Measurements from ENCODE around the gene SELP. TPM values are rescaled to one million over a fixed set of nuclear protein-coding genes. Genes with fewer than 3 reads are reported as not detected.

Gene SELP
- total RNA-seq, 1 donor from 2014 or later: 61.5 TPM

- no peak for TF ChIP-seq CTCF (IDR thresholded peaks at IDR 0.05)
- Histone ChIP-seq H3K36me3 (no peaks in the 10 kb centered on the region), H3K27ac (no peak overlapping the region), H3K4me3 (no peak overlapping the region), H3K27me3 (no peaks in the 10 kb centered on the region), H3K4me1 (no peaks in the 10 kb centered on the region), H3K9me3 (no peaks in the 10 kb centered on the region)
- no peak for DNase-seq
- ATAC-seq: no peak
- intact Hi-C loops (cut with DNase I): no loop called here
These were observed 23.9 kb upstream of the SELP start for GRCh38 chr1:169653873-169654272.

- H3K27ac ChIP-seq: no peak overlapping the region
- intact Hi-C loops (cut with DNase I): no loop called here
- H3K4me3 ChIP-seq: no peak overlapping the region
- no peaks in the 10 kb centered on the region for H3K27me3 ChIP-seq
- DNase-seq: no peak
- no peak for TF ChIP-seq CTCF (IDR thresholded peaks at IDR 0.05)
- H3K36me3 ChIP-seq: no peaks in the 10 kb centered on the region
- no peaks in the 10 kb centered on the region for H3K4me1 ChIP-seq
- H3K9me3 ChIP-seq: no peaks in the 10 kb centered on the region
- ATAC-seq: no peak
These were observed 21.1 kb upstream of the SELP start for GRCh38 chr1:169651035-169651434.

GRCh38 chr1:169650551-169650950 is 20.6 kb upstream of the SELP start:
- H3K4me1 ChIP-seq: no peaks in the 10 kb centered on the region
- no peaks in the 10 kb centered on the region for H3K36me3 ChIP-seq
- no peak overlapping the region for H3K4me3 ChIP-seq
- no peak overlapping the region for H3K27ac ChIP-seq
- no peaks in the 10 kb centered on the region for H3K27me3 ChIP-seq
- no peak for ATAC-seq
- intact Hi-C loops (cut with DNase I): no loop called here
- DNase-seq: no peak
- no peak for TF ChIP-seq CTCF (IDR thresholded peaks at IDR 0.05)
- H3K9me3 ChIP-seq: no peaks in the 10 kb centered on the region

- DNase-seq (no peak), ATAC-seq (no peak)
- H3K36me3 ChIP-seq: no peaks in the 10 kb centered on the region
- TF ChIP-seq CTCF (IDR thresholded peaks at IDR 0.05): no peak
- no peak overlapping the region for H3K27ac ChIP-seq
- H3K4me1 ChIP-seq: no peaks in the 10 kb centered on the region
- H3K4me3 ChIP-seq: no peak overlapping the region
- no peaks in the 10 kb centered on the region for H3K9me3 ChIP-seq
- intact Hi-C loops (cut with DNase I): no loop called here
- no peaks in the 10 kb centered on the region for H3K27me3 ChIP-seq
These were observed 18.8 kb upstream of the SELP start for GRCh38 chr1:169648709-169649108.

DNA sequence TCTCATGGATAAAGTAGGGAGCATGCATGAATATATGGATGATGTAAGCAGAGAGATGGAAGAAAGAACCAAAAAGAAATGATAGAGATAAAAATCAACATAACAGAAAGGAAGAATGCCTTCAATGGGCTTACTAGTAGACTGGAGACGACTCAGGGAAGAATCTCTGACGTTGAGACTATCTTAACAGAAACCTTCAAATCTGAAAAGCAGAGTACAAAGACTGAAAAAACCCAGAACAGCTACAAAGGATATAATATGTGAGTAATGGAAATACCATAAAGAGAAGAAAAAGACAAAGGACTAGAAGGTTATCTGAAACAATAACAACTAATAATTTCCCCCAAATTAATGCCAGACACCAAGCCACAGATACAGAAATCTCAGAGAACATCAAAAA is 18.3 kb upstream of the SELP start:
- Histone ChIP-seq H3K4me1 (no peaks in the 10 kb centered on the region), H3K4me3 (no peak overlapping the region), H3K9me3 (no peaks in the 10 kb centered on the region), H3K27ac (no peak overlapping the region), H3K36me3 (no peaks in the 10 kb centered on the region), H3K27me3 (no peaks in the 10 kb centered on the region)
- no peak for DNase-seq
- intact Hi-C loops (cut with DNase I): no loop called here
- no peak for ATAC-seq
- TF ChIP-seq CTCF (IDR thresholded peaks at IDR 0.05): no peak

- H3K4me3 ChIP-seq: no peak overlapping the region
- H3K4me1 ChIP-seq: no peaks in the 10 kb centered on the region
- no peaks in the 10 kb centered on the region for H3K9me3 ChIP-seq
- no peak for DNase-seq
- no peak overlapping the region for H3K27ac ChIP-seq
- H3K27me3 ChIP-seq: no peaks in the 10 kb centered on the region
- no peaks in the 10 kb centered on the region for H3K36me3 ChIP-seq
- ATAC-seq: no peak
- intact Hi-C loops (cut with DNase I): no loop called here
- no peak for TF ChIP-seq CTCF (IDR thresholded peaks at IDR 0.05)
These were observed 17.6 kb upstream of the SELP start for GRCh38 chr1:169647512-169647911.
